ENCODE results near the gene GNLY.

DNA sequence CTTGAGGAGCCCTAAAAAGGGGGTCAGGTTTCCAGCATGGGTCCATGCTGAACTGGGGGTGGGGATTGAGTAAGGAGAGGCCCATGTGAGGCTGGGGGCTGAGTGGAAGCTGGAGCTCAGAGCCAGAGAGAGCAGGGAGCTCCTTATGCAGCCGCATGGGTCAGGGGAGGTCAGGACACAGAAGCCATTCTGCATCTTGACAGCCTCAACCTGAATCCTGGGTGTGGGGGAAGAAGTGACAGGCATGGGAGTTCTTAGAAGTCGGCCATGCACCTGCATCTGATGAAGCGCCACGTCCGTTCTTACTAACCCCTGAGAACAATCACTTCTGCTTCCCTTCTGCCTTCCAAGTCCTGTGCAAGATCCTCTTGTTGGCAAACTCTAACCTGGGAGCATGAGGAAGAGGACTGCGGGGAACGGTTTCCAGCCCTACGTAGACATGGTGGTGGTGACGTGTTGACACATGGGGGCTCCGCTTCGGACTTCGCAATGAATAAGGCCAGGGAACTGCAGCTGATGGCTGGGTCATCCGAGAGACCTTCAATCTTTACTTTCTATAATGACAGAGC is 22.3 kb downstream of the GNLY start:
- TF ChIP-seq, protein P1, sequence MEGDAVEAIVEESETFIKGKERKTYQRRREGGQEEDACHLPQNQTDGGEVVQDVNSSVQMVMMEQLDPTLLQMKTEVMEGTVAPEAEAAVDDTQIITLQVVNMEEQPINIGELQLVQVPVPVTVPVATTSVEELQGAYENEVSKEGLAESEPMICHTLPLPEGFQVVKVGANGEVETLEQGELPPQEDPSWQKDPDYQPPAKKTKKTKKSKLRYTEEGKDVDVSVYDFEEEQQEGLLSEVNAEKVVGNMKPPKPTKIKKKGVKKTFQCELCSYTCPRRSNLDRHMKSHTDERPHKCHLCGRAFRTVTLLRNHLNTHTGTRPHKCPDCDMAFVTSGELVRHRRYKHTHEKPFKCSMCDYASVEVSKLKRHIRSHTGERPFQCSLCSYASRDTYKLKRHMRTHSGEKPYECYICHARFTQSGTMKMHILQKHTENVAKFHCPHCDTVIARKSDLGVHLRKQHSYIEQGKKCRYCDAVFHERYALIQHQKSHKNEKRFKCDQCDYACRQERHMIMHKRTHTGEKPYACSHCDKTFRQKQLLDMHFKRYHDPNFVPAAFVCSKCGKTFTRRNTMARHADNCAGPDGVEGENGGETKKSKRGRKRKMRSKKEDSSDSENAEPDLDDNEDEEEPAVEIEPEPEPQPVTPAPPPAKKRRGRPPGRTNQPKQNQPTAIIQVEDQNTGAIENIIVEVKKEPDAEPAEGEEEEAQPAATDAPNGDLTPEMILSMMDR (IDR thresholded peaks at IDR 0.05; ENCODE audit: poor library complexity) = no peak
- TF ChIP-seq EZH2phosphoT487 (IDR thresholded peaks at IDR 0.05; ENCODE audit: low read depth, severe bottlenecking, unreplicated experiment) = no peak

All from hepatocyte (in vitro differentiated cells).